PFSK-1 (cell line): ENCODE results near the gene MTSS2.

Source experiments
- FOXP2 ChIP-seq: optimal IDR thresholded peaks from 2 replicates; pipeline ENCODE3; 2011; ENCODE audit warnings: borderline replicate concordance, control low read depth, inconsistent platforms; ENCODE audit not compliant: insufficient read depth; ENCODE audit errors: extremely low read length, extremely low read depth
- POLR2AphosphoS5 ChIP-seq: IDR thresholded peaks from 2 replicates; pipeline ENCODE4 v1.6.1; 2012; ENCODE audit warnings: low read depth, mild to moderate bottlenecking, control low read depth, low read length, moderate library complexity
- REST ChIP-seq, 2 experiments: IDR thresholded peaks; 2 replicates each; pipeline versions ENCODE4 v1.6.1 to v1.8.0; 2011 to 2012; ENCODE audit warnings: low read depth in 2 of 2, low read length in 2 of 2, control low read depth in 1 of 2, inconsistent platforms in 1 of 2, mild to moderate bottlenecking in 1 of 2, moderate library complexity in 1 of 2; ENCODE audit not compliant: insufficient read depth in 1 of 2
- SIN3A ChIP-seq: IDR thresholded peaks from 2 replicates; pipeline ENCODE4 v1.6.1; 2012; ENCODE audit warnings: mild to moderate bottlenecking, low read length, moderate library complexity, borderline replicate concordance; ENCODE audit not compliant: insufficient read depth
- TAF1 ChIP-seq: IDR thresholded peaks from 2 replicates; pipeline ENCODE4 v1.6.1; 2012; ENCODE audit warnings: low read length, control low read depth, borderline replicate concordance; ENCODE audit not compliant: insufficient read depth

Gene MTSS2

GRCh38 chr16:70653809-70654771 is 31.8 kb downstream of the MTSS2 start:
- TF ChIP-seq POLR2AphosphoS5 (no peak), FOXP2 (no peak), SIN3A (no peak), TAF1 (no peak), REST (IDR thresholded peaks at IDR 0.05; ENCODE audit: insufficient read depth in 1 of 2, low read depth in 2 of 2, low read length in 2 of 2) (no peak)

- TF ChIP-seq TAF1 (no peak), FOXP2 (no peak), REST (IDR thresholded peaks at IDR 0.05; ENCODE audit: insufficient read depth in 1 of 2, low read depth in 2 of 2, low read length in 2 of 2) (no peak), POLR2AphosphoS5 (no peak)
These were observed 32.4 kb downstream of the MTSS2 start for GRCh38 chr16:70653406-70653805.

- TF ChIP-seq REST (IDR thresholded peaks at IDR 0.05; ENCODE audit: insufficient read depth in 1 of 2, low read depth in 2 of 2, low read length in 2 of 2) = no peak
- TF ChIP-seq TAF1 = no peak
- TF ChIP-seq SIN3A = no peak
- no peak for TF ChIP-seq POLR2AphosphoS5
- no peak for TF ChIP-seq FOXP2
These were observed 33.5 kb downstream of the MTSS2 start for GRCh38 chr16:70652322-70652721.

GRCh38 chr16:70651524-70651923 is 34.3 kb downstream of the MTSS2 start:
- TF ChIP-seq POLR2AphosphoS5 (no peak), FOXP2 (no peak), REST (IDR thresholded peaks at IDR 0.05; ENCODE audit: insufficient read depth in 1 of 2, low read depth in 2 of 2, low read length in 2 of 2) (no peak), TAF1 (no peak), SIN3A (no peak)

- no peak for TF ChIP-seq FOXP2
- TF ChIP-seq POLR2AphosphoS5 = no peak
- no peak for TF ChIP-seq TAF1
- no peak for TF ChIP-seq SIN3A
- no peak for TF ChIP-seq REST (IDR thresholded peaks at IDR 0.05; ENCODE audit: insufficient read depth in 1 of 2, low read depth in 2 of 2, low read length in 2 of 2)
These were observed 35.6 kb downstream of the MTSS2 start for GRCh38 chr16:70650216-70650615.
